Fibroblast of mammary gland (primary cell): ENCODE results near the gene NANOS3.

Experiments used
- DNase-seq: peaks from one replicate; pipeline ENCODE4 v3.0.0-alpha.2; 2010; ENCODE audit warnings: low read depth
- H3K4me3 ChIP-seq: 2 replicates; pipeline ENCODE4 v1.5.1; 2011; ENCODE audit warnings: low read depth, mild to moderate bottlenecking, low read length, moderate library complexity; ENCODE audit not compliant: control insufficient read depth
- CTCF ChIP-seq: conservative IDR thresholded peaks from 2 replicates; pipeline ENCODE4 v1.5.1; 2011; ENCODE audit warnings: low read depth, low read length, inconsistent platforms; ENCODE audit not compliant: control insufficient read depth, insufficient read depth

The NANOS3 gene

GRCh38 chr19:13888281-13888680 lies 11.3 kb downstream of the NANOS3 start:
- no peak for TF ChIP-seq CTCF
- no peak overlapping the region for H3K4me3 ChIP-seq
- DNase-seq: no peak

GRCh38 chr19:13890136-13890535 lies 13.2 kb downstream of the NANOS3 start:
- no peak for TF ChIP-seq CTCF

GRCh38 chr19:13892870-13893269 lies 15.9 kb downstream of the NANOS3 start:
- no peak for DNase-seq
- no peak for TF ChIP-seq CTCF
- H3K4me3 ChIP-seq: no peak overlapping the region

More at GRCh38 chr19:13890136-13890535, 13.2 kb downstream of the NANOS3 start:
- H3K4me3 ChIP-seq: no peak overlapping the region
- no peak for DNase-seq

- TF ChIP-seq CTCF: no peak
- DNase-seq: no peak
- H3K4me3 ChIP-seq: no peak overlapping the region
These were observed 17.6 kb downstream of the NANOS3 start for GRCh38 chr19:13894552-13894951.

GRCh38 chr19:13896227-13896626 lies 19.3 kb downstream of the NANOS3 start:
- DNase-seq: no peak
- no peak for TF ChIP-seq CTCF
- H3K4me3 ChIP-seq: no peak overlapping the region

GRCh38 chr19:13899393-13899792 lies 22.5 kb downstream of the NANOS3 start:
- no peak for DNase-seq
- no peak for TF ChIP-seq CTCF
- H3K4me3 ChIP-seq: no peak overlapping the region
